HG03378 (cell line): Measurements from ENCODE around the gene GPR137.
"Not testable (repeated sequence)": the region's sequence is repeated elsewhere in the genome, so short reads cannot be mapped to it uniquely, and the experiment has no call there.

Experiments
- ATAC-seq: cut with Tn5 transposase; IDR thresholded peaks from one replicate; pipeline ENCODE4 v1.9.1; 2021; ENCODE audit warnings: mild to moderate bottlenecking, moderate library complexity; ENCODE audit not compliant: unreplicated experiment

Gene GPR137

GRCh38 chr11:64316672-64317324, 31.1 kb downstream of the GPR137 start:
- peak; percentile 2 for ATAC-seq

DNA sequence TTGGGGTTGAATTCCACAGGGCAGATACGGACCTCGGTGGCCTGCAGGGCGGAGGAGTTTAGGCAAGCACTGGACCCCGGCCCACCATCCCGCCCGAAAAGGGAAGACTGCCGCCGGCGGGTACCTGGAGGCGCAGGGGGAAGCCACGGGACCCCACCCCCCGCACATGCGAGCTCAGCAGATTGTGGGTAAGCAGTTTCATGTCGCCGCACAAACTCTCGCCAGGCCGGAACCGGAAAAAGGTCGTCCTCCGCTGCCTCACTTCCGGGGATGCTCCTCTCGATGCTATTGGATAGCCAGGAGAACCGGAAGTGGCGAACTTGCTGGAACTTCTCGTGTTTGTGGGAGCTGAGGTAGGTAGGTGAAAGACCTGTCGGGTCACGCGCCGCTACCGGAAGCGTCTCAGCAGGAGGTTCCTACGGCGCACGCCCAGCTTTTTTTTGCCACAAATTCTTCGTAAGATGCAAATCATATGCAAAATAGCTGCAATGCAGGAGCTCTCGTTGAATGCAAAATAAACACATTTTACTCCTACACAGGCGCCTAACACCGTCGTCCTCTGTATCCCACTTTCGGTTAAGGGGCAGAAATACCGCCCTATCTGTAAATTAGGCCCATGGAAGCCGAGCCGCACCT, 31.8 kb downstream of the GPR137 start, which contains the start of gene TRMT112:
Gene TRMT112, minus strand, starts transcription at position 235 of the 636 bp plus-strand sequence. Its CDS starts 33 bp downstream, at position 202.
- ATAC-seq, result peak; percentile 69

DNA sequence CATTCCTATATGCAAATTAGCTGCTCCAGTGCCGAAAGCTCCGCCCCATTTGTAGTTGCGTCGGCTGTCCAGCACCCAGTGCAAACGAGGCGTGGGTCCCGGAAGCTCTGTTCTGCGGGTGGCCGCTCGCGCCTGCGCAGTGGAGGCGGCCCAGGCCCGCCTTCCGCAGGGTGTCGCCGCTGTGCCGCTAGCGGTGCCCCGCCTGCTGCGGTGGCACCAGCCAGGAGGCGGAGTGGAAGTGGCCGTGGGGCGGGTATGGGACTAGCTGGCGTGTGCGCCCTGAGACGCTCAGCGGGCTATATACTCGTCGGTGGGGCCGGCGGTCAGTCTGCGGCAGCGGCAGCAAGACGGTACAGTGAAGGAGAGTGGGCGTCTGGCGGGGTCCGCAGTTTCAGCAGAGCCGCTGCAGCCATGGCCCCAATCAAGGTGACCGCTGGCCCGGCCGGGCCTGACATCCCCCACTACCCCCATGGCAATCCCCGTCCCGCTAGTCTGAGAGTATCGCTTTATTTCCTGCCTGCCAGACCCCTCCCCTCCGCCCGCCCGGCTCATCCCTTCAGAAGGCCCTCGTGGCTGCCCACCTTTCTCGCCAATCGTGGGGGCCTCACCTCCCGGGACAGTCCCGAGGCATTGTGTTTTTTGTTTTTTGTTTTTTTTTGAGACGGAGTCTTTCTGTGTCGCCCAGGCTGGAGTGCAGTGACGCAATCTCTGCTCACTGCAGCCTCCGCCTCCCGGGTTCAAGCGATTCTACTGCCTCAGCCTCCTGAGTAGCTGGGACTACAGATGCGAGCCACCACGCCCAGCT, 32.5 kb downstream of the GPR137 start, which contains the start of gene PRDX5:
Gene PRDX5, plus strand, starts transcription at position 161 of the 805 bp plus-strand sequence. Its CDS starts 95 bp downstream, at position 256.
- ATAC-seq, result peak; percentile 54

- ATAC-seq, result no peak
These were observed 33.4 kb downstream of the GPR137 start for GRCh38 chr11:64318766-64319761.

DNA sequence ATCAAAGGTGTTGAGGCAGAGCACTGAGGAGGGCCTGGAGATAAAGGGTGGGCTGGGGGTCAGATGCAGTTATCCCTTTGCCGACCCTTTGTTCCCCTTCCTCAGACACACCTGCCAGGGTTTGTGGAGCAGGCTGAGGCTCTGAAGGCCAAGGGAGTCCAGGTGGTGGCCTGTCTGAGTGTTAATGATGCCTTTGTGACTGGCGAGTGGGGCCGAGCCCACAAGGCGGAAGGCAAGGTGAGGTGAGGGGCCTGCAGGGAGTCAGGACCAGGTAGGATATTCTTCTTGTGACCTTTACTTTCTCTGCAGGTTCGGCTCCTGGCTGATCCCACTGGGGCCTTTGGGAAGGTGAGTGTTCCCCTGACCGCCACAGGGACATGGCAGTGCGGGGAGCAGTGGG, 34.9 kb downstream of the GPR137 start:
- no peak for ATAC-seq

DNA sequence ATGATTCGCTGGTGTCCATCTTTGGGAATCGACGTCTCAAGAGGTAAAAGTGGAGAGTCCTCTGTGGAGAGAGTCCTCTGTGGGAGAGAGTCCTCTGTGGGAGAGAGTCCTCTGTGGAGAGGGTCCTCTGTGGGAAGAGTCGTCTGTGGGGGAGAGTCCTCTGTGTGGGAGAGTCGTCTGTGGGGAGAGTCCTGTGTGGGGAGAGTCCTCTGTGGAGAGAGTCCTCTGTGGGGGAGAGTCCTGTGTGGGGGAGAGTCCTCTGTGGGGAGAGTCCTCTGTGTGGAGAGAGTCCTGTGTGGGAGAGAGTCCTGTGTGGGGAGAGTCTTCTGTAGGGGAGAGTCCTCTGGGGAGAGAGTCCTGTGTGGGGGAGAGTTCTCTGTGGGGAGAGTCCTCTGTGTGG, 35.4 kb downstream of the GPR137 start:
- no peak for ATAC-seq

- ATAC-seq, result no peak
These were observed 35.9 kb downstream of the GPR137 start for GRCh38 chr11:64321533-64321932.

- no peak for ATAC-seq
These were observed 37.2 kb downstream of the GPR137 start for GRCh38 chr11:64322925-64323260.

GRCh38 chr11:64323373-64323772, 37.7 kb downstream of the GPR137 start:
- no peak for ATAC-seq

DNA sequence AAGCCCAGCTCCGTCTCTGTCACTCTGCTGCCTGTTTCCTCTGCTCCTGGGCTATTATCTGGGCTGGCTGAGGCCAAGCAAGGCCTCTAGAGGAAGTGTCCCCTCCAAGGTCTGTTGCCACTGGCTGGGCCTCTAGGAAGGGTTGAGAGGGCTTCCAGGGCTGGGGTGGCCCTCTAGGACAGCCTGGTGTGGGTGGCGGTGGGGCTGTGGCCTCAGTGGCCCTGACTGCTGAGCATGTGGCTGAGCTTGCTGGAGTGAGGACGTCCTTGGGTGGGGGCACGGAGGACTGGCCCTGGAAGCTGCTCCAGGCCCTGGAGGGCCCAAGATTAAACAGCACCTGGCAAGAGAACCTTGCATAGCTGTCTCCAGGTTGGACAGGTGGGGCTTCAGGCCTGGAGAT, 38.3 kb downstream of the GPR137 start:
- not testable (repeated sequence) for ATAC-seq

GRCh38 chr11:64324692-64325469, 39.2 kb downstream of the GPR137 start:
- ATAC-seq, result no peak

DNA sequence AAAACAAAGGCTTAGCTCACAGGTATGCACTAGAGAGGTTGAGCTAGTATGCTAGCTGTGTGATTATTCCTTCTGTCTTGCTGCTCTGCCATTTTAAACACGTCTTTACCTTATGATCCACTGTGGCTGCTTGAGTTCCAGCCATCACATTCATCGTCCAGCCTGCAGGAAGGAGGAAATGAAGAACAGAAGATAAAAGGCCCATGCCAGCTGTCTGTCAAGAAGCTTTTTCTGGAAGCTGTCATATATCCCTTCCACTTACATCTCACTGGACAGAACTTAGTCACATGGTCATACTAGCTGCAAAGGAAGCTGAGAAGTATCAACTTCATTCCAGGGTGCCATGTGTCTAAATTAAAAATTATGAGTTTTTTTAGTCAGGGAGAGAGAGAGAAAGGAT, 41.7 kb downstream of the GPR137 start:
- ATAC-seq, result no peak

GRCh38 chr11:64327993-64328392, 42.3 kb downstream of the GPR137 start:
- no peak for ATAC-seq

DNA sequence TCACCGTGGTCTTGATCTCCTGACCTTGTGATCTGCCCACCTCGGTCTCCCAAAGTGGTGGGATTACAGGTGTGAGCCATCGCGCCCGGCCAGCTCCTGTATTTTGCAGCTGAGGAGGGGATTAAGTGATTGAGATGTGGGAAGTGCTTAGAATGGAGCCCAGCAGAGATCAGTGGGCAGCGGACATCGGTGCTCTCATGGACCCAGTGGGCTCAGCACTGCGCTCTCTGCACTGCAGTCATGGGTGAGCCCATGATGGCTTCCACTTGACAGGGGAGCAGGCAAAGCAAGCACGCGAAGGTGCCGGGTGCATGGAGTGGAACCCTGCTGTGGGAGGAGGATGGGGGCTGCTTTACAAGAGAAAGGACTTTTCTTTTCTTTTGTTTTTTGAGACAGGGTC, 45.2 kb downstream of the GPR137 start:
- ATAC-seq, result no peak

GRCh38 chr11:64331569-64332371, 46.1 kb downstream of the GPR137 start:
- ATAC-seq, result no peak

DNA sequence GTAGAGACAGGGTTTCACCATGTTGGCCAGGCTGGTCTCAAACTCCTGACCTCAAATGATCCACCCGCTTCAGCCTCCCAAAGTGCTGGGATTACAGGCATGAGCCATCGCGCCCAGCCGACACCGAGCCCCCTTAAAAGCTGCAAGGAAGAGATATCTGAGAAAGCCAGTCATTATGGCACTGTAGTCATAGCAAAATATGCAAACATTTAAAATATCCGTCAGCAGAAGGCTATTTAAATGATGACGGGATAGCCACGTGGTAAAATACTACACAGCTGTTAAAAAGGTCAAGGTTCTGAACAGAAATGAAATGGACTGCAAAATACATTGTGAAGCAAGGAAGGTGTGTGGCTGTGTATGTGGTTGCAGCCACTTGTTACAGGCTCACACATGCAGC, 47.9 kb downstream of the GPR137 start:
- ATAC-seq, result no peak

- peak; percentile 82 for ATAC-seq
These were observed 49.4 kb downstream of the GPR137 start for GRCh38 chr11:64334764-64335735.
